NK-92 (cell line): ENCODE measurements around the gene SETD3.

Experiments
- DNase-seq: peaks from one replicate; lab custom pipeline; 2025; ENCODE audit not compliant: unreplicated experiment; lab: John Stamatoyannopoulos, UW

SETD3 gene

GRCh38 chr14:99479906-99480869 lies at the start of gene SETD3:
TSS of gene SETD3 (minus strand) at chr14:99480859. CDS start at chr14:99465805, 15,054 bp downstream.
- DNase-seq, result no peak

GRCh38 chr14:99529899-99530298 lies 49.2 kb upstream of the SETD3 start:
- no peak for DNase-seq

GRCh38 chr14:99527427-99528076 lies 46.9 kb upstream of the SETD3 start:
- DNase-seq, result no peak

- no peak for DNase-seq
Observed at GRCh38 chr14:99527026-99527425, 46.4 kb upstream of the SETD3 start.

GRCh38 chr14:99525699-99526080 lies 45.0 kb upstream of the SETD3 start:
- DNase-seq, result no peak

GRCh38 chr14:99524804-99525698 lies 44.4 kb upstream of the SETD3 start:
- no peak for DNase-seq

- no peak for DNase-seq
Observed at GRCh38 chr14:99524091-99524661, 43.5 kb upstream of the SETD3 start.

GRCh38 chr14:99523704-99524055 lies 43.0 kb upstream of the SETD3 start:
- DNase-seq, result no peak

- no peak for DNase-seq
Observed at GRCh38 chr14:99522934-99523703, 42.5 kb upstream of the SETD3 start.

GRCh38 chr14:99522457-99522891 lies 41.8 kb upstream of the SETD3 start:
- no peak for DNase-seq

GRCh38 chr14:99522025-99522401 lies 41.4 kb upstream of the SETD3 start:
- no peak for DNase-seq

- no peak for DNase-seq
Observed at GRCh38 chr14:99521176-99522024, 40.7 kb upstream of the SETD3 start.

GRCh38 chr14:99520571-99521081 lies 40.0 kb upstream of the SETD3 start:
- no peak for DNase-seq

GRCh38 chr14:99519931-99520421 lies 39.3 kb upstream of the SETD3 start:
- no peak for DNase-seq

- no peak for DNase-seq
Observed at GRCh38 chr14:99519347-99519881, 38.8 kb upstream of the SETD3 start.

- no peak for DNase-seq
Observed at GRCh38 chr14:99518441-99519346, 38.0 kb upstream of the SETD3 start.

GRCh38 chr14:99517643-99518381 lies 37.2 kb upstream of the SETD3 start:
- no peak for DNase-seq
